Neural crest cell (in vitro differentiated cells): ENCODE measurements around the gene GRM4. TPM values are rescaled to one million over a fixed set of nuclear protein-coding genes. Genes with fewer than 3 reads are reported as not detected.

Source experiments
- DNase-seq: peaks from one replicate; pipeline ENCODE4 v3.0.0; 2021; ENCODE audit warnings: low read depth, mixed read lengths, low spot score
- H3K27ac Mint-ChIP-seq: one replicate; pipeline ENCODE4 v1.8.0; 2021; ENCODE audit warnings: mild to moderate bottlenecking, mixed read lengths; ENCODE audit not compliant: unreplicated experiment
- H3K27me3 Mint-ChIP-seq: 2 replicates; pipeline ENCODE4 v1.8.0; 2021; ENCODE audit warnings: low read depth, mild to moderate bottlenecking, mixed read lengths
- H3K36me3 Mint-ChIP-seq: 2 replicates; pipeline ENCODE4 v1.8.0; 2021; ENCODE audit warnings: low read depth, mild to moderate bottlenecking, mixed read lengths
- H3K4me1 Mint-ChIP-seq: 2 replicates; pipeline ENCODE4 v1.8.0; 2021; ENCODE audit warnings: mixed read lengths
- H3K4me3 Mint-ChIP-seq: one replicate; pipeline ENCODE4 v1.8.0; 2021; ENCODE audit warnings: mild to moderate bottlenecking, mixed read lengths
- H3K9me3 Mint-ChIP-seq: 2 replicates; pipeline ENCODE4 v1.8.0; 2021; ENCODE audit warnings: mixed read lengths
- total RNA-seq: library from RNA; stranded (reverse); gene quantifications from 2 replicates; pipeline ENCODE4 v1.2.1, GENCODE V29; 2021
- TF ChIP-seq, protein P1 (sequence below): fragments of 200-600 bp; sonication (generic); conservative IDR thresholded peaks from 2 replicates; pipeline ENCODE4 v1.5.0; 2021; ENCODE audit warnings: antibody characterized with exemption, mild to moderate bottlenecking

Gene GRM4
- total RNA-seq, 1 donor from 2014 or later = not detected

DNA sequence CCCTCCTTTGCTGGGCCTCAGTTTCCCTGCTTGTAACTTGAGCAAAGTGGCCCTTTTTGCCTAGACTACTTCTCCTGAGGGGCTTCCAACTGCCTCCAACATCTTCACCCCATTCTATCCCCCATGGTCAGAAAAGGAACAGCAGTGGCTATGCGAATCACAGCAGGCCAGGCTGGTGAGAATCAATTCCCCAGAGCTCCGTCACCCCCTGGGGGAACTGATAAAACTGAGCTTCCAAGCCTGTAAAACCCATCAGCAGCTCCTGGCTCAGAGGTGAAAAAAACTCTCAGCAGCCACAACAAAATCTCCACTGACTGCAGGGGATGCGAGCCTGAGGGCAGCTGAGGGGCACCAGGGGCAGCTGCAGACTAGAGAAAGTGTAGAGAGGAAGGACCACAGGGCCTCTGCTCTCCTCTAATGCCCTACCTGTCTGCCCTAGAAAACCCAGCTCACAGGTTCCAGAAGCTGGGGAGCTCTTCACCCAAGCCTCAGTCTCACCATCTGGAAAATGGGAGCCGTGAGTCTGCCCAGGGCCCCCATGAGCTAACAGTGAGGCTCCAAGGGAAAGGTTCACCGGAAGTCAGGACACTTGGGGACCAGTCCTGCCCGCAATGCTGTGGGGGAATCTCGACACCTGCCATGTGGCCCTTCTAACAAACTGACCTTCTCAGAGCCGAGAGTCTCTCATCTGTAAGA is 120.6 kb downstream of the GRM4 start:
- Mint-ChIP-seq H3K27ac (no peak overlapping the region), H3K4me1 (peaks cover 6% of the 10 kb centered on the region), H3K36me3 (no peaks in the 10 kb centered on the region), H3K27me3 (peaks cover 2% of the 10 kb centered on the region), H3K9me3 (no peaks in the 10 kb centered on the region), H3K4me3 (no peak overlapping the region)
- no peak for DNase-seq
- TF ChIP-seq, protein P1, sequence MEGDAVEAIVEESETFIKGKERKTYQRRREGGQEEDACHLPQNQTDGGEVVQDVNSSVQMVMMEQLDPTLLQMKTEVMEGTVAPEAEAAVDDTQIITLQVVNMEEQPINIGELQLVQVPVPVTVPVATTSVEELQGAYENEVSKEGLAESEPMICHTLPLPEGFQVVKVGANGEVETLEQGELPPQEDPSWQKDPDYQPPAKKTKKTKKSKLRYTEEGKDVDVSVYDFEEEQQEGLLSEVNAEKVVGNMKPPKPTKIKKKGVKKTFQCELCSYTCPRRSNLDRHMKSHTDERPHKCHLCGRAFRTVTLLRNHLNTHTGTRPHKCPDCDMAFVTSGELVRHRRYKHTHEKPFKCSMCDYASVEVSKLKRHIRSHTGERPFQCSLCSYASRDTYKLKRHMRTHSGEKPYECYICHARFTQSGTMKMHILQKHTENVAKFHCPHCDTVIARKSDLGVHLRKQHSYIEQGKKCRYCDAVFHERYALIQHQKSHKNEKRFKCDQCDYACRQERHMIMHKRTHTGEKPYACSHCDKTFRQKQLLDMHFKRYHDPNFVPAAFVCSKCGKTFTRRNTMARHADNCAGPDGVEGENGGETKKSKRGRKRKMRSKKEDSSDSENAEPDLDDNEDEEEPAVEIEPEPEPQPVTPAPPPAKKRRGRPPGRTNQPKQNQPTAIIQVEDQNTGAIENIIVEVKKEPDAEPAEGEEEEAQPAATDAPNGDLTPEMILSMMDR = no peak

DNA sequence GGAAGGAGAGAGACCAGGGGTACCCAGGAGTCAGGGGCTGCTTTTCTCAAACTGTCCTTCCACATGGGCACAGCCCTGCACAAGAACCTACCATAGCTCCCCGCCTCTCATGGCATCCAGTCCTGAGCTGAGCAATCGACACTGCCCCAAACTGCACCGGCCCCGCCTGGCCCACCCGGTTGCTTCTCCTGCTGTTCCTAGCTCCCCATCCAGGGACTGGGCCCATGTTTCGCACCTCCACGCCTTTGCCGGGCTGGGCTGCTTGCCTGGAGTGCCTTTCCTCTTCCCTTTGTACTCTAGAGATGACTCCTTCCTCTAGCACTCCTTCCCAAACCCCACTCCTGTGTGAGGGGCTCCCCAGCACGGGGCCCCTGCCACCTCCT is 123.0 kb downstream of the GRM4 start:
- no peak overlapping the region for H3K4me3 Mint-ChIP-seq
- peaks cover 2% of the 10 kb centered on the region for H3K27me3 Mint-ChIP-seq
- no peak overlapping the region for H3K27ac Mint-ChIP-seq
- no peaks in the 10 kb centered on the region for H3K36me3 Mint-ChIP-seq
- H3K9me3 Mint-ChIP-seq = no peaks in the 10 kb centered on the region
- no peak for DNase-seq
- peaks cover 6% of the 10 kb centered on the region for H3K4me1 Mint-ChIP-seq
- TF ChIP-seq, protein P1 = no peak

DNA sequence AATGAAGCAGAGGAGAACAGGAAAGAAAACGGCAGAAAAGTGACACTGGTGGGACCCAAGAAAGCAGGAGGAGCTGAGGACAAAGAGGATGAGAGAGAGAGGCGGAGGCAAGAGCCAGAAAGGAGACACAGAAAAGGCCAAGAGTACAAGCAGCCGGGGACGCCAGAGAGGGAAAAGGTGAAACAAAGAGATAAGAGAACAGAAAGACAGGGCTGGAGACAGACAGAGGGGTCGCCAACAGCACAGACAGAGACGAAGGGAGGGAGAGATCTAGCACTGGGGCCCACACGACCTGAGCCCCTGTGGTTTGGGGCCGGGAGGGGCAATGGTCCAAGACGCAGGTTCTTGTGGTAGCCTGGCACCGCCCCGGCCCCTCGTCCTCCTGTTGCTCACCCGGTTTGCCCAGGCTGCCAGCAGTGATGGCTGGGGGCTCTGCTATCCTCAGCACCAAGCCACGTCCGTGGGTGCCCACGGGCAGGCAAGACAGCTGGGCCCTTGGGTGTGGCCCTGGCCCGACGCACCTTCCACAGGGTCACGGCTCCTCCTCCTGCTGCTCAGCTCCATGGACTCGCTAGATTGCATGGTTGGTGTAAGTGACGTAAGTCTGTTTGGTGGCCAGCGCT is 123.5 kb downstream of the GRM4 start:
- no peaks in the 10 kb centered on the region for H3K36me3 Mint-ChIP-seq
- peaks cover 6% of the 10 kb centered on the region for H3K4me1 Mint-ChIP-seq
- no peaks in the 10 kb centered on the region for H3K9me3 Mint-ChIP-seq
- TF ChIP-seq, protein P1 = no peak
- DNase-seq = no peak
- peaks cover 2% of the 10 kb centered on the region for H3K27me3 Mint-ChIP-seq
- no peak overlapping the region for H3K4me3 Mint-ChIP-seq
- H3K27ac Mint-ChIP-seq = peak overlapping the region; percentile 60

DNA sequence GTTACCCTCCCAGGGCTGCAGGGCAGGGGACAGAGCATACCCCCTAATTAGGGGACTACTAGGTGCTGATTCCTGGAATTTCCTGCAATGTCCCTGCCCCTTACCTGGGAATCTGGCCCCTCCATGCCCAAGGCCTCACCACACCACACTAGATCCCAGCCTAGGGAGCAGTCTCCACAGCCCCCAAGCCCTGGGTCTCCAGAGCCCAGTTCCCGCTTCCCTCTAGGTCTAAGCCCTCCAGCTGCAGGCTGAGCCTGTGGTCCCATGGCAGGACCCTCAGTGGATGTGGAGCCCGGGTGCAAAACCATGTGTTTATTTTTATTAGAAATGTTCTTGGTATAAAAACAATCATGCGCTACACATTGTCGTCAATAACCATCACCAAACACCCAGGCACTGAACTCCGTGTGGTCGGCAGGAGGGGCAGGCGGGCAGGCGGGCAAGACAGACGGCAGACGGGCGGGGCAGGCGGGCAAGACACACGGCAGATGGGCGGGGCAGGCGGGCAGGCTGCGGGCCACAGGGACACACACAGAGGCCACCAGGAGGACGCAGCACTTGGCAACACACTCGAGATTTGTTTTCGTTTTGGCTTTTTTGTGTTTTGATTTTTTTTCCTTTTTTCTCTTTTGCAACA is 124.2 kb downstream of the GRM4 start:
- no peaks in the 10 kb centered on the region for H3K36me3 Mint-ChIP-seq
- TF ChIP-seq, protein P1 = no peak
- no peak overlapping the region for H3K4me3 Mint-ChIP-seq
- H3K27me3 Mint-ChIP-seq = peaks cover 2% of the 10 kb centered on the region
- no peaks in the 10 kb centered on the region for H3K9me3 Mint-ChIP-seq
- H3K4me1 Mint-ChIP-seq = peaks cover 6% of the 10 kb centered on the region
- H3K27ac Mint-ChIP-seq = peak overlapping the region; percentile 60
- no peak for DNase-seq

DNA sequence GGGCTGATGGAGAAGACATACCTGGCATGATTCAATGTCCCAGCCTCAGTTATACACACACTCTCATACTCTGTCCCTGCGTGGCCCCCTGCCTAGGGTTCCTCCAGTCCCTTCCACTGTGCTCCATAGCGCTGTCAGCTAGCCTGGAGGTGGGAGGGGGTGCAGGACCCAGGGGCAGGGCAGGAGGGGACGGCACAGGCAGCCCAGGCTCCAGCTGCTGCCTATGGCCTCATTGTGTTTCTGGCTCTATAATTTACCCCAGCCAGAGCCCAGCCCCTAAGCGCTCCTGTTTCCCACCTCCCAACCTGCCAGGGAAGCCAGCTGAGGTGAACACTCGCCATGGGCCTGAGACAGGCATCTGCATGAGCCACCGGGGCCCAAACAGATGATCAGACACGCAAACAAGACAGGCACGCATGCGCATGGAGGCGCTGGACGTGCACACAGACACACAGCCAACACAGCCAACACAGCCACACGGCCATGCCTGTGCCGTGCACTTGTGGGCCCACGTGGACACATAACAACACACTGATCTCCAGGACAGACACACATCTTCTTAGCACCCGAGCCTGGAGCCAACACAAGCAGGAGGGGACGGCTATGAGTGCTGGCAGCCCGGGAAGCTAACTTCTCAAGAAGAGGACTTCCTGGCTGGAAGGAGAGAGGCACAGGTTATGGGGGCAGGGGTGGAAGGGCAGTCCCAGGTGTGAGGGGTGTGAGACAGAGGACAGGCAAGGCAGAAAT is 124.9 kb downstream of the GRM4 start:
- Mint-ChIP-seq H3K4me1 (peaks cover 6% of the 10 kb centered on the region), H3K9me3 (no peaks in the 10 kb centered on the region), H3K4me3 (no peak overlapping the region), H3K27me3 (peaks cover 2% of the 10 kb centered on the region), H3K27ac (no peak overlapping the region), H3K36me3 (no peaks in the 10 kb centered on the region)
- TF ChIP-seq, protein P1 = no peak
- DNase-seq = no peak
